Keratinocyte (primary cell): ENCODE results near the gene EXOC6B. TPM values are rescaled to one million over a fixed set of nuclear protein-coding genes. Genes with fewer than 3 reads are reported as not detected.

Experiments used
- DNase-seq: peaks from one replicate; pipeline ENCODE4 v3.0.0-alpha.2; 2011; ENCODE audit warnings: low read depth, missing footprints, low spot score
- FAIRE-seq: peaks from 2 replicates; lab custom pipeline; 2011; peaks lifted over from hg19 to GRCh38; lab: Jason Lieb, UNC
- H2AFZ ChIP-seq: 2 replicates; pipeline ENCODE4 v1.6.0; 2012; ENCODE audit warnings: low read length, control low read depth, inconsistent platforms; ENCODE audit not compliant: control insufficient read depth
- H3K27ac ChIP-seq: 2 replicates; pipeline ENCODE4 v1.5.1; 2011; ENCODE audit warnings: low read length; ENCODE audit not compliant: control insufficient read depth, insufficient read depth
- H3K27me3 ChIP-seq: 3 replicates; pipeline ENCODE4 v1.6.0; 2011; ENCODE audit warnings: low read length; ENCODE audit not compliant: control insufficient read depth, insufficient read depth; ENCODE audit errors: extremely low read depth
- H3K36me3 ChIP-seq, 2 experiments: 2 replicates in 1 of 2; 3 replicates in 1 of 2; pipeline ENCODE4 v1.5.1; 2011; ENCODE audit warnings: low read length in 2 of 2, mild to moderate bottlenecking in 1 of 2; ENCODE audit not compliant: control insufficient read depth in 2 of 2, insufficient read depth in 2 of 2; ENCODE audit errors: extremely low read depth in 1 of 2
- H3K4me1 ChIP-seq: 3 replicates; pipeline ENCODE4 v1.5.1; 2011; ENCODE audit warnings: low read length; ENCODE audit not compliant: control insufficient read depth, insufficient read depth; ENCODE audit errors: extremely low read depth
- H3K4me2 ChIP-seq: 3 replicates; pipeline ENCODE4 v1.6.0; 2011; ENCODE audit warnings: low read depth, low read length; ENCODE audit not compliant: control insufficient read depth, insufficient read depth; ENCODE audit errors: extremely low read depth
- H3K4me3 ChIP-seq, 3 experiments: fragments of 200-600 bp in 1 of 3; sonication (generic) in 1 of 3; 2 replicates in 2 of 3; 3 replicates in 1 of 3; pipeline ENCODE4 v1.5.1; 2011 to 2016; ENCODE audit warnings: low read length in 3 of 3, mild to moderate bottlenecking in 3 of 3, control low read depth in 2 of 3, inconsistent platforms in 1 of 3, low read depth in 1 of 3, mixed read lengths in 1 of 3, mixed run types in 1 of 3, moderate library complexity in 1 of 3; ENCODE audit not compliant: control insufficient read depth in 2 of 3, insufficient read depth in 2 of 3; ENCODE audit errors: extremely low read depth in 1 of 3
- H3K79me2 ChIP-seq: 2 replicates; pipeline ENCODE4 v1.6.0; 2012; ENCODE audit warnings: low read length; ENCODE audit not compliant: control insufficient read depth, insufficient read depth
- H3K9ac ChIP-seq: 3 replicates; pipeline ENCODE4 v1.6.0; 2011; ENCODE audit warnings: low read length; ENCODE audit not compliant: control insufficient read depth, insufficient read depth; ENCODE audit errors: extremely low read depth
- H3K9me1 ChIP-seq: 3 replicates; pipeline ENCODE4 v1.6.0; 2011; ENCODE audit warnings: low read length; ENCODE audit not compliant: control insufficient read depth, insufficient read depth; ENCODE audit errors: extremely low read depth
- H3K9me3 ChIP-seq: 2 replicates; pipeline ENCODE4 v1.5.1; 2012; ENCODE audit warnings: low read depth, low read length; ENCODE audit not compliant: control insufficient read depth
- H4K20me1 ChIP-seq: 3 replicates; pipeline ENCODE4 v1.6.0; 2011; ENCODE audit warnings: low read length; ENCODE audit not compliant: control insufficient read depth, insufficient read depth; ENCODE audit errors: extremely low read depth
- CTCF ChIP-seq, 3 experiments: IDR thresholded peaks in 1 of 3; conservative IDR thresholded peaks in 1 of 3; optimal IDR thresholded peaks in 1 of 3; 2 replicates in 2 of 3; 3 replicates in 1 of 3; pipeline versions ENCODE3 to v1.5.1; 2011; ENCODE audit warnings: low read length in 3 of 3, mild to moderate bottlenecking in 3 of 3, moderate library complexity in 2 of 3, control low read depth in 1 of 3, inconsistent platforms in 1 of 3; ENCODE audit not compliant: insufficient read depth in 2 of 3; ENCODE audit errors: extremely low read depth in 1 of 3
- EZH2 ChIP-seq: IDR thresholded peaks from one replicate; pipeline ENCODE4 v1.6.1; 2012; ENCODE audit warnings: inconsistent platforms, mild to moderate bottlenecking, low read length, moderate library complexity
- dilution Hi-C: fragments of 300-500 bp; cut with MboI; formaldehyde crosslinking; loops from one replicate; pipeline ENCODE4 v1.7.0; 2020; ENCODE audit warnings: low sequenced_read_pairs; ENCODE audit not compliant: extremely low pct_ligation_motif_present
- polyA plus RNA-seq, 5 experiments: library from polyadenylated mRNA; depleted of rRNA in 3 of 5; stranded (reverse) in 3 of 5; stranded (forward) in 1 of 5; unstranded in 1 of 5; fragments of >200 nt; gene quantifications; 1 replicate in 1 of 5; 2 replicates in 3 of 5; 3 replicates in 1 of 5; pipeline versions ENCODE4 v1.2.1 to v1.2.3, GENCODE V29; 2011 to 2012; ENCODE audit warnings: missing spikeins in 2 of 5, low read depth in 1 of 5, low replicate concordance in 1 of 5

The EXOC6B gene
- polyA plus RNA-seq, 1 donor (not counting 4 experiments of a cell fraction or from before 2014, with no cell fraction given): 37.3 TPM

- no peaks in the 10 kb centered on the region for H4K20me1 ChIP-seq
- no peak overlapping the region for H3K27ac ChIP-seq
- no peaks in the 10 kb centered on the region for H3K36me3 ChIP-seq
- no peak overlapping the region for H3K9ac ChIP-seq
- dilution Hi-C loops: no loop called here
- no peak for FAIRE-seq
- H3K9me1 ChIP-seq: no peaks in the 10 kb centered on the region
- no peak overlapping the region for H2AFZ ChIP-seq
- DNase-seq: no peak
- no peak overlapping the region for H3K4me3 ChIP-seq
- H3K4me2 ChIP-seq: no peak overlapping the region
- TF ChIP-seq CTCF (optimal IDR thresholded peaks at IDR 0.05 in 1 of 3, IDR thresholded peaks at IDR 0.05 in 1 of 3, conservative IDR thresholded peaks at IDR 0.05 in 1 of 3; ENCODE audit: extremely low read depth in 1 of 3, insufficient read depth in 2 of 3, low read length in 3 of 3): no peak
- no peak for TF ChIP-seq EZH2
- no peaks in the 10 kb centered on the region for H3K79me2 ChIP-seq
- H3K4me1 ChIP-seq: no peaks in the 10 kb centered on the region
- H3K27me3 ChIP-seq: no peaks in the 10 kb centered on the region
- H3K9me3 ChIP-seq: no peaks in the 10 kb centered on the region
These were observed 342.5 kb downstream of the EXOC6B start for GRCh38 chr2:72483346-72483745.

GRCh38 chr2:72475246-72475645, 350.6 kb downstream of the EXOC6B start:
- no peak for DNase-seq
- H3K36me3 ChIP-seq: peaks cover 0 to 6% of the 10 kb centered on the region in 2 experiments
- no peaks in the 10 kb centered on the region for H3K9me3 ChIP-seq
- no peaks in the 10 kb centered on the region for H3K27me3 ChIP-seq
- no peak overlapping the region for H3K4me3 ChIP-seq
- no peak for TF ChIP-seq CTCF (optimal IDR thresholded peaks at IDR 0.05 in 1 of 3, IDR thresholded peaks at IDR 0.05 in 1 of 3, conservative IDR thresholded peaks at IDR 0.05 in 1 of 3; ENCODE audit: extremely low read depth in 1 of 3, insufficient read depth in 2 of 3, low read length in 3 of 3)
- TF ChIP-seq EZH2: no peak
- FAIRE-seq: no peak
- H3K9me1 ChIP-seq: no peaks in the 10 kb centered on the region
- H3K4me2 ChIP-seq: no peak overlapping the region
- dilution Hi-C loops: no loop called here
- H2AFZ ChIP-seq: no peak overlapping the region
- no peak overlapping the region for H3K27ac ChIP-seq
- H3K9ac ChIP-seq: no peak overlapping the region
- no peaks in the 10 kb centered on the region for H4K20me1 ChIP-seq
- no peaks in the 10 kb centered on the region for H3K4me1 ChIP-seq
- H3K79me2 ChIP-seq: no peaks in the 10 kb centered on the region
